Kidney tubule cell (primary cell): ENCODE data around the gene PIP4K2B.

ENCODE experiments used
- DNase-seq: peaks from one replicate; pipeline ENCODE4 v3.0.0-alpha.2; 2018; ENCODE audit warnings: low spot score

PIP4K2B gene

GRCh38 chr17:38743556-38744171 lies 55.7 kb downstream of the PIP4K2B start:
- no peak for DNase-seq

GRCh38 chr17:38742411-38743308 lies 56.7 kb downstream of the PIP4K2B start:
- DNase-seq, result peak; percentile 72

- no peak for DNase-seq
Measured at GRCh38 chr17:38741921-38742410, 57.4 kb downstream of the PIP4K2B start.

- no peak for DNase-seq
Measured at GRCh38 chr17:38741461-38741860, 57.9 kb downstream of the PIP4K2B start.

GRCh38 chr17:38740806-38741205 lies 58.5 kb downstream of the PIP4K2B start:
- DNase-seq, result no peak

- DNase-seq, result no peak
Measured at GRCh38 chr17:38740044-38740443, 59.3 kb downstream of the PIP4K2B start.

- no peak for DNase-seq
Measured at GRCh38 chr17:38739305-38739704, 60.1 kb downstream of the PIP4K2B start.

GRCh38 chr17:38738686-38739085 lies 60.7 kb downstream of the PIP4K2B start:
- DNase-seq, result no peak

GRCh38 chr17:38738007-38738662 lies 61.2 kb downstream of the PIP4K2B start:
- no peak for DNase-seq

- DNase-seq, result peak; percentile 44
Measured at GRCh38 chr17:38735161-38735997, 64.0 kb downstream of the PIP4K2B start.

- no peak for DNase-seq
Measured at GRCh38 chr17:38733982-38734973, 65.1 kb downstream of the PIP4K2B start.

- DNase-seq, result no peak
Measured at GRCh38 chr17:38733282-38733981, 65.9 kb downstream of the PIP4K2B start.

- DNase-seq, result peak; percentile 25
Measured at GRCh38 chr17:38732376-38733281, 66.7 kb downstream of the PIP4K2B start.

GRCh38 chr17:38731526-38732294 lies 67.6 kb downstream of the PIP4K2B start:
- no peak for DNase-seq

GRCh38 chr17:38730526-38731379 lies 68.6 kb downstream of the PIP4K2B start:
- peak; percentile 84 for DNase-seq

GRCh38 chr17:38729886-38730525 lies 69.3 kb downstream of the PIP4K2B start, which contains the start of gene CISD3:
TSS of gene CISD3 (plus strand) at chr17:38730341. CDS start at chr17:38730359, 18 bp downstream.
- peak; percentile 90 for DNase-seq
